Suprapubic skin (tissue), 4 donors: ENCODE measurements around the gene FAM120C.

Experiments used
- POLR2A ChIP-seq, 2 donors: fragments of 450-650 bp; IDR thresholded peaks; one replicate each; pipeline ENCODE4 v1.6.1; 2017; ENCODE audit warnings: antibody characterized with exemption in 2 of 2, mild to moderate bottlenecking in 2 of 2, moderate library complexity in 2 of 2
- POLR2AphosphoS5 ChIP-seq, 3 donors: sonication (generic); formaldehyde crosslinking; IDR thresholded peaks; one replicate each; pipeline ENCODE4 v1.6.1; 2017; ENCODE audit warnings: antibody characterized with exemption in 3 of 3
- TF ChIP-seq, protein P1 (sequence below), 2 donors: fragments of 200-600 bp in 1 of 2; fragments of 450-650 bp in 1 of 2; sonication (generic) in 1 of 2; IDR thresholded peaks; one replicate each; pipeline ENCODE4 v1.5.1; 2016 to 2019; ENCODE audit warnings: antibody characterized with exemption in 2 of 2, mild to moderate bottlenecking in 1 of 2, moderate library complexity in 1 of 2

GRCh38 chrX:54213603-54214002 is 30.5 kb upstream of the FAM120C start:
- TF ChIP-seq POLR2A (IDR thresholded peaks at IDR 0.05) (no peak), POLR2AphosphoS5 (IDR thresholded peaks at IDR 0.05) (no peak)
- TF ChIP-seq, protein P1, sequence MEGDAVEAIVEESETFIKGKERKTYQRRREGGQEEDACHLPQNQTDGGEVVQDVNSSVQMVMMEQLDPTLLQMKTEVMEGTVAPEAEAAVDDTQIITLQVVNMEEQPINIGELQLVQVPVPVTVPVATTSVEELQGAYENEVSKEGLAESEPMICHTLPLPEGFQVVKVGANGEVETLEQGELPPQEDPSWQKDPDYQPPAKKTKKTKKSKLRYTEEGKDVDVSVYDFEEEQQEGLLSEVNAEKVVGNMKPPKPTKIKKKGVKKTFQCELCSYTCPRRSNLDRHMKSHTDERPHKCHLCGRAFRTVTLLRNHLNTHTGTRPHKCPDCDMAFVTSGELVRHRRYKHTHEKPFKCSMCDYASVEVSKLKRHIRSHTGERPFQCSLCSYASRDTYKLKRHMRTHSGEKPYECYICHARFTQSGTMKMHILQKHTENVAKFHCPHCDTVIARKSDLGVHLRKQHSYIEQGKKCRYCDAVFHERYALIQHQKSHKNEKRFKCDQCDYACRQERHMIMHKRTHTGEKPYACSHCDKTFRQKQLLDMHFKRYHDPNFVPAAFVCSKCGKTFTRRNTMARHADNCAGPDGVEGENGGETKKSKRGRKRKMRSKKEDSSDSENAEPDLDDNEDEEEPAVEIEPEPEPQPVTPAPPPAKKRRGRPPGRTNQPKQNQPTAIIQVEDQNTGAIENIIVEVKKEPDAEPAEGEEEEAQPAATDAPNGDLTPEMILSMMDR (IDR thresholded peaks at IDR 0.05) = no peak
